HCT116 (cell line): ENCODE data around the gene FOXO3. TPM values are rescaled to one million over a fixed set of nuclear protein-coding genes. Genes with fewer than 3 reads are reported as not detected.

Experiments
- ATAC-seq: fragments of 200-7000 bp; cut with Tn5 transposase; 2 replicates; pipeline ENCODE4 v1.9.1; 2020; ENCODE audit warnings: mild to moderate bottlenecking, moderate library complexity
- BruUV-seq: library from RNA; stranded (reverse); fragments of 400-500 nt; replicated peaks from 2 replicates; lab custom pipeline; 2021; lab: Mats Ljungman, UMichigan
- CTCF ChIA-PET: fragments of 300-600 bp; sonication (Branson Sonifier 250); formaldehyde crosslinking; loops from one replicate; lab custom pipeline; 2021; ENCODE audit warnings: antibody characterized with exemption; lab: Charles Lee
- POLR2A ChIA-PET: fragments of 300-600, 350-600 bp; sonication (Branson Sonifier 250); formaldehyde crosslinking; loops from one replicate; lab custom pipeline; 2021; ENCODE audit warnings: antibody characterized with exemption; lab: Charles Lee
- RAD21 ChIA-PET, 2 experiments: fragments of 300-600 bp; sonication (Branson Sonifier 250); formaldehyde crosslinking; loops; one replicate each; lab custom pipeline; 2023; ENCODE audit warnings: low total read pairs in 2 of 2; ENCODE audit not compliant: uncharacterized antibody in 2 of 2, unreplicated experiment in 2 of 2, low non-redundant PET in 1 of 2; lab: Charles Lee
- DNase-seq: peaks from one replicate; pipeline ENCODE4 v3.0.0-alpha.2; 2010; ENCODE audit warnings: low read depth, low spot score
- H2AFZ ChIP-seq: fragments of 200-600 bp; shearing (Covaris generic), sonication (generic); 2 replicates; pipeline ENCODE4 v1.6.1; 2017; ENCODE audit warnings: low read depth, mixed run types, mixed read lengths, antibody characterized with exemption, low read length; ENCODE audit not compliant: poor library complexity, severe bottlenecking
- H3K27ac ChIP-seq: 2 replicates; pipeline ENCODE4 v1.5.1; 2012; ENCODE audit warnings: low read depth, low read length
- H3K27me3 ChIP-seq: fragments of 200-600 bp; sonication (generic); 2 replicates; pipeline ENCODE4 v1.6.1; 2016; ENCODE audit warnings: mixed run types, low read length, mixed read lengths; ENCODE audit not compliant: insufficient read depth
- H3K36me3 ChIP-seq, 2 experiments: fragments of 200-500 bp in 1 of 2; fragments of 200-600 bp in 1 of 2; sonication (Bioruptor generic) in 1 of 2; sonication (generic) in 1 of 2; 2 replicates each; pipeline versions ENCODE4 v1.5.1 to v1.6.1; 2014 to 2016; ENCODE audit warnings: low read length in 2 of 2, inconsistent platforms in 1 of 2, mixed read lengths in 1 of 2, mixed run types in 1 of 2; ENCODE audit not compliant: insufficient read depth in 2 of 2, control insufficient read depth in 1 of 2
- H3K4me1 ChIP-seq, 2 experiments: fragments of 200-600 bp in 1 of 2; sonication (generic) in 1 of 2; 2 replicates each; pipeline versions ENCODE4 v1.5.1 to v1.6.1; 2012 to 2017; ENCODE audit warnings: low read length in 2 of 2, inconsistent platforms in 1 of 2, mild to moderate bottlenecking in 1 of 2, mixed read lengths in 1 of 2, mixed run types in 1 of 2, moderate library complexity in 1 of 2; ENCODE audit not compliant: insufficient read depth in 2 of 2, control insufficient read depth in 1 of 2
- H3K4me2 ChIP-seq: fragments of 200-600 bp; sonication (generic); 2 replicates; pipeline ENCODE4 v1.6.1; 2017; ENCODE audit warnings: mixed run types, low read length, mixed read lengths
- H3K4me3 ChIP-seq, 2 experiments: fragments of 200-600 bp in 1 of 2; sonication (generic) in 1 of 2; replicated peaks in 1 of 2; 2 replicates each; pipeline ENCODE4 v1.5.1; 2011 to 2016; ENCODE audit warnings: low read length in 2 of 2, control low read depth in 1 of 2, low read depth in 1 of 2, mild to moderate bottlenecking in 1 of 2, mixed read lengths in 1 of 2, mixed run types in 1 of 2
- H3K79me2 ChIP-seq: fragments of 200-600 bp; sonication (generic); 2 replicates; pipeline ENCODE4 v1.6.1; 2017; ENCODE audit warnings: mild to moderate bottlenecking, mixed run types, low read length, moderate library complexity, mixed read lengths; ENCODE audit not compliant: insufficient read depth
- H3K9ac ChIP-seq: fragments of 200-600 bp; sonication (generic); 2 replicates; pipeline ENCODE4 v1.6.1; 2016; ENCODE audit warnings: low read length, mixed read lengths
- H3K9me2 ChIP-seq: fragments of 200-600 bp; sonication (generic), shearing (Covaris generic); 2 replicates; pipeline ENCODE4 v1.6.1; 2017; ENCODE audit warnings: mixed run types, mild to moderate bottlenecking, moderate library complexity; ENCODE audit not compliant: insufficient read depth
- H3K9me3 ChIP-seq, 2 experiments: fragments of 200-500 bp in 1 of 2; fragments of 200-600 bp in 1 of 2; sonication (Bioruptor generic) in 1 of 2; sonication (generic) in 1 of 2; 2 replicates each; pipeline ENCODE4 v1.6.1; 2014 to 2017; ENCODE audit warnings: low read length in 2 of 2, mixed read lengths in 2 of 2, inconsistent platforms in 1 of 2, low read depth in 1 of 2, mild to moderate bottlenecking in 1 of 2, mixed run types in 1 of 2, moderate library complexity in 1 of 2; ENCODE audit not compliant: control insufficient read depth in 1 of 2, insufficient read depth in 1 of 2
- H4K20me1 ChIP-seq: fragments of 200-600 bp; sonication (generic), shearing (Covaris generic); 2 replicates; pipeline ENCODE4 v1.6.1; 2017; ENCODE audit warnings: mixed run types, mild to moderate bottlenecking, moderate library complexity; ENCODE audit not compliant: insufficient read depth
- CEBPB ChIP-seq: IDR thresholded peaks from 2 replicates; pipeline ENCODE4 v1.6.1; 2012; ENCODE audit warnings: low read depth
- CTCF ChIP-seq, 3 experiments: fragments of 200-600 bp in 1 of 3; sonication (generic) in 1 of 3; IDR thresholded peaks in 2 of 3; conservative IDR thresholded peaks in 1 of 3; 2 replicates each; pipeline ENCODE4 v1.5.1; 2012 to 2017; ENCODE audit warnings: low read depth in 2 of 3, low read length in 2 of 3, antibody characterized with exemption in 1 of 3, borderline replicate concordance in 1 of 3, control low read depth in 1 of 3, mild to moderate bottlenecking in 1 of 3, mixed read lengths in 1 of 3, mixed run types in 1 of 3, moderate library complexity in 1 of 3; ENCODE audit not compliant: insufficient read depth in 1 of 3
- EGR1 ChIP-seq: IDR thresholded peaks from 2 replicates; pipeline ENCODE4 v1.6.1; 2012; ENCODE audit warnings: low read depth
- FOSL1 ChIP-seq: IDR thresholded peaks from 2 replicates; pipeline ENCODE4 v1.6.1; 2012; ENCODE audit warnings: low read depth
- JUND ChIP-seq: IDR thresholded peaks from 2 replicates; pipeline ENCODE4 v1.6.1; 2012
- RAD21 ChIP-seq: IDR thresholded peaks from 2 replicates; pipeline ENCODE4 v1.6.1; 2012; ENCODE audit warnings: low read depth, mild to moderate bottlenecking
- SIN3A ChIP-seq: IDR thresholded peaks from 2 replicates; pipeline ENCODE4 v1.6.1; 2012; ENCODE audit warnings: low read depth
- SRF ChIP-seq: IDR thresholded peaks from 2 replicates; pipeline ENCODE4 v1.6.1; 2012; ENCODE audit warnings: low read depth
- TCF7L2 ChIP-seq: IDR thresholded peaks from 2 replicates; pipeline ENCODE4 v1.7.0; 2011; ENCODE audit warnings: borderline replicate concordance, inconsistent platforms; ENCODE audit not compliant: insufficient read depth, insufficient read length; ENCODE audit errors: extremely low read depth
- ZBTB33 ChIP-seq: IDR thresholded peaks from 2 replicates; pipeline ENCODE4 v1.6.1; 2011; ENCODE audit warnings: mild to moderate bottlenecking, low read length, moderate library complexity; ENCODE audit not compliant: insufficient replicate concordance; ENCODE audit errors: extremely low read depth
- ZNF274 ChIP-seq: fragments of 200-500 bp; sonication (Bioruptor generic); IDR thresholded peaks from 2 replicates; pipeline ENCODE4 v1.6.1; 2014; ENCODE audit warnings: mild to moderate bottlenecking, low read depth, low read length, inconsistent platforms
- intact Hi-C: fragments of 100-400 bp; cut with micrococcal nuclease; formaldehyde crosslinking; loops from 2 replicates; pipeline ENCODE4 v1.10.0; 2022
- total RNA-seq: library from RNA; stranded (reverse); gene quantifications from one replicate; pipeline ENCODE4 v1.2.1, GENCODE V29; 2021; ENCODE audit not compliant: unreplicated experiment

Gene FOXO3
- total RNA-seq, 1 experiment from 2014 or later, result 40.0 TPM

GRCh38 chr6:108565893-108566292 is 5.2 kb downstream of the FOXO3 start:
- H3K4me3 ChIP-seq, result no peak overlapping the region
- no peak for DNase-seq
- RAD21 ChIA-PET, result no interaction called here

More at GRCh38 chr6:108565893-108566292, 5.2 kb downstream of the FOXO3 start:
- Histone ChIP-seq H3K27me3 (no peaks in the 10 kb centered on the region), H3K36me3 (peaks cover 17 to 20% of the 10 kb centered on the region in 2 experiments; a peak in 3 of 4 replicates), H3K79me2 (peaks cover 87% of the 10 kb centered on the region), H3K4me1 (peaks cover 43 to 49% of the 10 kb centered on the region in 2 experiments), H3K9me3 (no peaks in the 10 kb centered on the region), H3K9ac (no peak overlapping the region), H3K4me2 (peak overlapping the region; percentile 73), H4K20me1 (peaks cover 4% of the 10 kb centered on the region; the same call in 1 of the 2 replicates), H3K9me2 (no peaks in the 10 kb centered on the region), H2AFZ (no peak overlapping the region), H3K27ac (no peak overlapping the region)
- ATAC-seq, result no peak
- BruUV-seq, result no TSS peak
- ChIA-PET POLR2A (no interaction called here), CTCF (no interaction called here)
- TF ChIP-seq SRF, result no peak
- no peak for TF ChIP-seq TCF7L2
- no peak for TF ChIP-seq EGR1
- TF ChIP-seq SIN3A, result no peak
- no peak for TF ChIP-seq RAD21
- TF ChIP-seq FOSL1, result no peak
- no peak for TF ChIP-seq ZNF274
- no peak for TF ChIP-seq CTCF (IDR thresholded peaks at IDR 0.05 in 2 of 3, conservative IDR thresholded peaks at IDR 0.05 in 1 of 3; ENCODE audit: borderline replicate concordance in 1 of 3, insufficient read depth in 1 of 3, low read depth in 2 of 3, low read length in 2 of 3)
- TF ChIP-seq JUND, result no peak
- no peak for TF ChIP-seq CEBPB
- TF ChIP-seq ZBTB33, result no peak
- intact Hi-C loops, result no loop called here
